ENCODE results near the gene SRXN1. TPM values are rescaled to one million over a fixed set of nuclear protein-coding genes. Genes with fewer than 3 reads are reported as not detected.

Gene SRXN1
- total and polyA plus RNA-seq, 2 experiments from 2014 or later: 58.6 to 94.1 TPM

- no peak for DNase-seq
- Histone ChIP-seq H3K36me3 (ENCODE audit: low read depth) (no peaks in the 10 kb centered on the region), H3K9me3 (ENCODE audit: low read depth) (no peaks in the 10 kb centered on the region), H3K4me1 (ENCODE audit: insufficient read depth) (no peaks in the 10 kb centered on the region), H3K79me2 (ENCODE audit: insufficient read depth) (no peaks in the 10 kb centered on the region), H2AFZ (no peak overlapping the region), H3K4me2 (ENCODE audit: unreplicated experiment) (no peak overlapping the region), H3F3A (ENCODE audit: insufficient read depth) (no peaks in the 10 kb centered on the region), H3K27ac (no peak overlapping the region), H3K4me3 (no peak overlapping the region), H3K9ac (no peak overlapping the region), H3K9me2 (ENCODE audit: insufficient read depth) (no peaks in the 10 kb centered on the region), H4K20me1 (ENCODE audit: insufficient read depth) (no peaks in the 10 kb centered on the region), H3K27me3 (replicated peaks; ENCODE audit: insufficient read depth) (peaks cover 52% of the 10 kb centered on the region)
- TF ChIP-seq EZH2 (IDR thresholded peaks at IDR 0.05; ENCODE audit: insufficient read depth, poor library complexity, severe bottlenecking) (no peak), EZH2phosphoT487 (IDR thresholded peaks at IDR 0.05; ENCODE audit: insufficient read depth, low read depth) (no peak)
- 8 to 16% methylated on average over 4 to 7 of the region's 8 CpGs for WGBS, 2 experiments (ENCODE audit: low coverage in 1 of 2, low lambda C conversion rate in 2 of 2, missing lambda C conversion rate in 2 of 2)
- in situ Hi-C loops (cut with MboI): no loop called here
These were observed 41.2 kb downstream of the SRXN1 start for GRCh38 chr20:611843-612185.

DNA sequence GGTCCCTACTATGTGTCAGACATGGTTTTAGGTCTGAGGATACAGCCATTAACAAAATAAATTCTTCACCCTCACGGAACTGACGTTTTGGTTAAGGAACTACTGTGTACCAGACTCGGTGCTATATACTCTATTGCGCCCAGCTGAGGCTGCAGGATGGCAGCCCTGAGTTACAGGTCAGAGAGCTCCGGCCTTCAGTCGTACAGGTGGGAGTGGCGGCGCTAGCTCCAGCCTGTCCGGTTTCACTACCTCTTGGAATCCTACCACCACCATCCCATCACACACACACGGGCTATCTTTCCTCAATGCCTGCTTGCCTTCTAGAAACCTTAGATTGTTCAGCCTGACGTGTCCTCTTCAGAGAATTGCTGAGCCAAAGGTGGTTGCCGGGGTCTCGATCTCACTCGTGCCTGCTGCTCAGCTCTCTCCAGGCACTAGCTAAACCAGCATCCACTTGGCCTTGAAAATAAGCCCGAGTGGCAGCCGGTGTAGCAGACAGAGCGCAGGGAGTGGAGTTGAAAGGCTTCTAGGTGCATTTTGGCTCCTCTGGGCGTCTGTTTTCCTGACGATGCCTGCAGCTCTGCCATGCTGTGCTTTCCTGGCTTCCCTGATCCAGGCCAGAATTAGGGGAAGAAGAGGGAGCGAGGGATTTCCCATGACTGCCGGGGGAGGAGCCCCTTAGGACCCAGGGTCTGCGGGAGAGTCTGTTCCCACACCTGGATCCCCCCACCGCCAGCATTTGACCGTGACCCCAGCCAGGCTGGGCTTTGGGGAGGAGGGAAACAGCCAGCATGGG lies 41.8 kb downstream of the SRXN1 start:
- H3K9me2 ChIP-seq (ENCODE audit: insufficient read depth): no peaks in the 10 kb centered on the region
- no peak overlapping the region for H3K4me2 ChIP-seq (ENCODE audit: unreplicated experiment)
- in situ Hi-C loops (cut with MboI): no loop called here
- H3K9ac ChIP-seq: no peak overlapping the region
- no peaks in the 10 kb centered on the region for H3F3A ChIP-seq (ENCODE audit: insufficient read depth)
- no peaks in the 10 kb centered on the region for H3K4me1 ChIP-seq (ENCODE audit: insufficient read depth)
- DNase-seq: no peak
- no peaks in the 10 kb centered on the region for H3K36me3 ChIP-seq (ENCODE audit: low read depth)
- WGBS, 2 experiments (ENCODE audit: low coverage in 1 of 2, low lambda C conversion rate in 2 of 2, missing lambda C conversion rate in 2 of 2): 24 to 25% methylated on average over 23 to 24 of the region's 24 CpGs
- no peak overlapping the region for H2AFZ ChIP-seq
- no peak overlapping the region for H3K27ac ChIP-seq
- peaks cover 47% of the 10 kb centered on the region for H3K27me3 ChIP-seq (replicated peaks; ENCODE audit: insufficient read depth)
- TF ChIP-seq EZH2phosphoT487 (IDR thresholded peaks at IDR 0.05; ENCODE audit: insufficient read depth, low read depth) (no peak), EZH2 (IDR thresholded peaks at IDR 0.05; ENCODE audit: insufficient read depth, poor library complexity, severe bottlenecking) (no peak)
- no peaks in the 10 kb centered on the region for H3K79me2 ChIP-seq (ENCODE audit: insufficient read depth)
- no peaks in the 10 kb centered on the region for H4K20me1 ChIP-seq (ENCODE audit: insufficient read depth)
- H3K9me3 ChIP-seq (ENCODE audit: low read depth): no peaks in the 10 kb centered on the region
- H3K4me3 ChIP-seq: no peak overlapping the region

GRCh38 chr20:610130-611046 lies 42.6 kb downstream of the SRXN1 start, which contains the start of gene TCF15:
Gene TCF15, minus strand, starts transcription at chr20:610309. Its CDS starts 72 bp downstream, at chr20:610237.
- peaks cover 55% of the 10 kb centered on the region for H3K27me3 ChIP-seq (replicated peaks; ENCODE audit: insufficient read depth)
- DNase-seq: peak; percentile 19
- 0 out of 2 replicates have a peak within 1 kb of the TSS, but pooled peaks have one; percentile 30 for H2AFZ ChIP-seq
- H4K20me1 ChIP-seq (ENCODE audit: insufficient read depth): no peaks in the 10 kb centered on the region
- no peaks in the 10 kb centered on the region for H3K36me3 ChIP-seq (ENCODE audit: low read depth)
- TF ChIP-seq EZH2phosphoT487 (IDR thresholded peaks at IDR 0.05; ENCODE audit: insufficient read depth, low read depth) (peak; percentile 76; the same call in 1 of the 2 replicates), EZH2 (IDR thresholded peaks at IDR 0.05; ENCODE audit: insufficient read depth, poor library complexity, severe bottlenecking) (peak; percentile 86)
- H3K4me3 ChIP-seq: no peak within 1 kb of the TSS
- no peaks in the 10 kb centered on the region for H3K9me2 ChIP-seq (ENCODE audit: insufficient read depth)
- no peak within 1 kb of the TSS for H3K27ac ChIP-seq
- H3K4me2 ChIP-seq (ENCODE audit: unreplicated experiment): no peak within 1 kb of the TSS
- H3K9ac ChIP-seq: no peak within 1 kb of the TSS
- no peaks in the 10 kb centered on the region for H3F3A ChIP-seq (ENCODE audit: insufficient read depth)
- no peaks in the 10 kb centered on the region for H3K79me2 ChIP-seq (ENCODE audit: insufficient read depth)
- H3K9me3 ChIP-seq (ENCODE audit: low read depth): no peaks in the 10 kb centered on the region
- in situ Hi-C loops (cut with MboI): no loop called here
- H3K4me1 ChIP-seq (ENCODE audit: insufficient read depth): no peaks in the 10 kb centered on the region
- WGBS, 2 experiments (ENCODE audit: low coverage in 1 of 2, low lambda C conversion rate in 2 of 2, missing lambda C conversion rate in 2 of 2): 12 to 17% methylated on average over 49 to 69 of the region's 84 CpGs

- no peak overlapping the region for H3K27ac ChIP-seq
- H3K9me2 ChIP-seq (ENCODE audit: insufficient read depth): no peaks in the 10 kb centered on the region
- peaks cover 58% of the 10 kb centered on the region for H3K27me3 ChIP-seq (replicated peaks; ENCODE audit: insufficient read depth)
- no peak overlapping the region for H3K4me2 ChIP-seq (ENCODE audit: unreplicated experiment)
- in situ Hi-C loops (cut with MboI): no loop called here
- H3K4me3 ChIP-seq: no peak overlapping the region
- DNase-seq: no peak
- no peaks in the 10 kb centered on the region for H3K4me1 ChIP-seq (ENCODE audit: insufficient read depth)
- TF ChIP-seq EZH2phosphoT487 (IDR thresholded peaks at IDR 0.05; ENCODE audit: insufficient read depth, low read depth): no peak
- peak; percentile 36 for TF ChIP-seq EZH2 (IDR thresholded peaks at IDR 0.05; ENCODE audit: insufficient read depth, poor library complexity, severe bottlenecking)
- H3K9me3 ChIP-seq (ENCODE audit: low read depth): no peaks in the 10 kb centered on the region
- no peak overlapping the region for H2AFZ ChIP-seq
- H3K36me3 ChIP-seq (ENCODE audit: low read depth): no peaks in the 10 kb centered on the region
- no peak overlapping the region for H3K9ac ChIP-seq
- H4K20me1 ChIP-seq (ENCODE audit: insufficient read depth): no peaks in the 10 kb centered on the region
- H3K79me2 ChIP-seq (ENCODE audit: insufficient read depth): no peaks in the 10 kb centered on the region
- WGBS, 2 experiments (ENCODE audit: low coverage in 1 of 2, low lambda C conversion rate in 2 of 2, missing lambda C conversion rate in 2 of 2): 10 to 13% methylated on average over 21 to 32 of the region's 54 CpGs
- no peaks in the 10 kb centered on the region for H3F3A ChIP-seq (ENCODE audit: insufficient read depth)
These were observed 43.5 kb downstream of the SRXN1 start for GRCh38 chr20:609371-609964.
